Non-pigmented ciliary epithelial cell (primary cell): ENCODE results near the gene ACSL6.

Source experiments
- DNase-seq: peaks from one replicate; pipeline ENCODE4 v3.0.0-alpha.2; 2010; ENCODE audit warnings: low read depth

ACSL6 gene, protein sequence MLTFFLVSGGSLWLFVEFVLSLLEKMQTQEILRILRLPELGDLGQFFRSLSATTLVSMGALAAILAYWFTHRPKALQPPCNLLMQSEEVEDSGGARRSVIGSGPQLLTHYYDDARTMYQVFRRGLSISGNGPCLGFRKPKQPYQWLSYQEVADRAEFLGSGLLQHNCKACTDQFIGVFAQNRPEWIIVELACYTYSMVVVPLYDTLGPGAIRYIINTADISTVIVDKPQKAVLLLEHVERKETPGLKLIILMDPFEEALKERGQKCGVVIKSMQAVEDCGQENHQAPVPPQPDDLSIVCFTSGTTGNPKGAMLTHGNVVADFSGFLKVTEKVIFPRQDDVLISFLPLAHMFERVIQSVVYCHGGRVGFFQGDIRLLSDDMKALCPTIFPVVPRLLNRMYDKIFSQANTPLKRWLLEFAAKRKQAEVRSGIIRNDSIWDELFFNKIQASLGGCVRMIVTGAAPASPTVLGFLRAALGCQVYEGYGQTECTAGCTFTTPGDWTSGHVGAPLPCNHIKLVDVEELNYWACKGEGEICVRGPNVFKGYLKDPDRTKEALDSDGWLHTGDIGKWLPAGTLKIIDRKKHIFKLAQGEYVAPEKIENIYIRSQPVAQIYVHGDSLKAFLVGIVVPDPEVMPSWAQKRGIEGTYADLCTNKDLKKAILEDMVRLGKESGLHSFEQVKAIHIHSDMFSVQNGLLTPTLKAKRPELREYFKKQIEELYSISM

DNA sequence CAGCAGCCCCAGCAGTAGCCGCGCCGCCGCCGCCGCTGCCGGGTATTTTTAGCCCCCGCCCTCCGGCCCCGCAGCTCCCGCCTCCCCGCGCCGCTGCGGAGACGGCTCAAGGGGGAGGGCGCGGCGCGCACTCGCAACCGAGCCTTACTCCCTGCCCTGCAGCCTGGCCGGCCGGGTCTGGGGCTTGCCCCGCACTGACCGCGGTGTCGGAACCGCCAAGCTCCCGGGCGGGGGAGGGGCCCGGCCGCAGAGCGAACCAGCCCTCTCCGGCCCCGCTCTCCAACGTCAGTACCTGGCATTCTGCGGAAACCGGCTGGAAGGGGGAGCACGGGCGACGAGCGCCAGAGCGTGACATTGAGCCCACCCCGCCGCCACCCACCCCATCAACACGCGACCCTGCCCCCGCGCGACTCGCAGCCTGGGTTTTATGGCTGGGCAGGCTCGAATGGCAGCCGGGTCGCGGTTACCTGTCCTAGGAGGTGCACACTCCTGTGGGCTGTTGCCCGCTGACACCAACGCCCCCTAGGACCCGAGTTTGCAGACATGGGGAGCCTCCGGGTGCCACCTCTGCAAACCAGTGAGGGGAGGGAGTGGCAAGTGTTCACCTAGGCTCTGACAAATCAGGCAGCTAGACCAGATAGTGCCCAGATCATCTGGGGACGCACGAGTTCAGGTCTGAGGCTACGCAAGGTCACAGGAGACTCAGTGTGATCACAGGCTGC, at the start of gene ACSL6:
Gene ACSL6 (minus strand): TSS at position 37 of the 722 bp plus-strand sequence. CDS start 105 bp downstream, outside the sequence.
- DNase-seq = no peak

DNA sequence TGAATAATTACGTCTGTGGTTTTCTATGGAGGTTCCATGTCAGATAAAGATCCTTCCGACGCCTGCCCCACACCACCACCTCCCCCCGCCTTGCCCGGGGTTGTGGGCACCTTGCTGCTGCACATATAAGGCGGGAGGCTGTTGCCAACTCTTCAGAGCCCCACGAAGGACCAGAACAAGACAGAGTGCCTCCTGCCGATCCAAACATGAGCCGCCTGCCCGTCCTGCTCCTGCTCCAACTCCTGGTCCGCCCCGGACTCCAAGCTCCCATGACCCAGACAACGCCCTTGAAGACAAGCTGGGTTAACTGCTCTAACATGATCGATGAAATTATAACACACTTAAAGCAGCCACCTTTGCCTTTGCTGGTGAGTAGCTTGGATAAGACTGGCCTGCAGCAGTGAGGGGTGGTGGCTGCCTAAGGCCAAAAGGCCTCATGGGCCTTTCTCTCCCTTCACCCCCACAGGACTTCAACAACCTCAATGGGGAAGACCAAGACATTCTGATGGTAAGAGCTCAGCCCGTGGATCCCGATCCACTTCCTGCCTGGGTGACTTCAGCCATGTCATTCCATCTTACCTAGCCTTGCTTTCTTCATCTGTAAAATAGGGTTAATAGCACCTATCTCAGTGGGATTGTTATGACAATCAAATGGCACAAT, 49.2 kb upstream of the ACSL6 start, which contains the start of gene IL3:
Gene IL3 (plus strand): TSS at position 155 of the 661 bp plus-strand sequence. CDS start 52 bp downstream, at position 207.
- DNase-seq = no peak

DNA sequence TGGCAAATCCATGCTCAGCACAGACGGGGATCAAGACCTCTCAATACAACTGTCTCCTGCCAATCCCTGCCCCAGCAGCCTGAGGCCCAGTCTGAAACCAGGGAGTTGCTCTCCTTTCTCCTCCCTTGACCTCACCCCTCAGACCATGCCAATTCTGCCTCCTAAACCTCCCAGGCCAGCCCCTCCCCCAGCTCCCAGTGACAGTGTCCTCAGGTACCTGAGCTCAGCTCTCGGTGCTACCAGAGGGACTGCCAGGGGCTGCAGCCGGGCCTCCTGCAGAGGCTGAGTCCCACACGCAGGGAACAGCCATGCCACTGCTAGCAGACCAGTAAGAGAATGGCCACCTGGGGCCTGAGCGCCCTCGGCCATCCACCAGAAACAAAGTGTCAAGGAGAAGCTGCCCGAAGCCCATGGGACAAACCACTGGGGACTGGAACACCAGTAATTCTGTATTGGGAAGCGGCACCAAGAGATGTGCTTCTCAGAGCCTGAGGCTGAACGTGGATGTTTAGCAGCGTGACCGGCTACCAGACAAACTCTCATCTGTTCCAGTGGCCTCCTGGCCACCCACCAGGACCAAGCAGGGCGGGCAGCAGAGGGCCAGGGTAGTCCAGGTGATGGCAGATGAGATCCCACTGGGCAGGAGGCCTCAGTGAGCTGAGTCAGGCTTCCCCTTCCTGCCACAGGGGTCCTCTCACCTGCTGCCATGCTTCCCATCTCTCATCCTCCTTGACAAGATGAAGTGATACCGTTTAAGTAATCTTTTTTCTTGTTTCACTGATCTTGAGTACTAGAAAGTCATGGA, 48.4 kb upstream of the ACSL6 start:
- no peak for DNase-seq

DNA sequence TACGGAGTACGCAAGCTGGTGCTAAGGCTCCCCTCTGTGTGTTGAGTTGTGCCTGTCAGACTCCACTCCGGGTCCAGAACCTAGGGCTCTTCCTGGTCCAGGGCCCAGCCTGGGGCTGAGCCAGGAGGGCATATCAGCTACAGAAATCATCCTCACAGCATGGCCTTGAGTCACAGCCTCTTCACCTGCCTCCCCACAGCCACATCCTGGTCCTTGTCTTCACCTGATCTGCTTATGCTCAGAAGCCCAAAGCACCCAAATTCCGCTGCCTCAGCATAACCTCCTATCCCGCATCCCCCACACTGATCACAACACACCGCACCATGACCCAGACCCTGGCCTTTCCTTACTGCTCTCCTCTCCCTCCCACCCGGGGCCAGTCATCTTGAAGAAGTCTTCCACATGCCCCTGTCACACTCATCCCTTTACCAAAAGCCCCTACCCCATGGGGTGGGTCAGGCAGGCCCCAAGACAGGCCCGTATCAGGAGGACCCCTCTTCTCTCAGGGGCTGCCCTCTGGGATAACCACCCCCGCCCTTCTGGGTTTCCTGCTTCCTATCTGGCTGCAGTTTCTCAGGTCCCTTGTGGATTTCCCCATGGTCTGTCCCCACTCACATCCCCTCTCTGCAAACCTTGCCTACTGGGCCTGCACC, 47.7 kb upstream of the ACSL6 start:
- DNase-seq = no peak

DNA sequence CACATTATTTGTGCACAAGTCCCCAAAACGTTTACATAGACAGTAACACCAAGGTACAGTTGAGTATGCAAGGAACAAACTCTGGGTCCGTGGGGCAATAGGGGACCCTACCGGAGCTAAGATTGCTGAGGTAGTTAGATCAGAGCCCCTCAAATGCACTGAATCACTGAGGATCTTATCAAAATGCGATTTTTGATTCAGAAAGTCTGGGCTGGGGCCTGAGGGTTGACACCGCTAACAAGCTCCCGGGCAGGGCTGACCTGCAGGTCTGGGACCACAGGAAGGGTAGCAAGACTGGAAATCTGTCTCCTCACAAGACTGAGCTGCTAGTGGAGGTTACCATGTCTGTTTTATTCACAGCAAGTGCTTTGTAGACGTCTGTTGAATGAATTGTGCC, 47.2 kb upstream of the ACSL6 start:
- DNase-seq = no peak

DNA sequence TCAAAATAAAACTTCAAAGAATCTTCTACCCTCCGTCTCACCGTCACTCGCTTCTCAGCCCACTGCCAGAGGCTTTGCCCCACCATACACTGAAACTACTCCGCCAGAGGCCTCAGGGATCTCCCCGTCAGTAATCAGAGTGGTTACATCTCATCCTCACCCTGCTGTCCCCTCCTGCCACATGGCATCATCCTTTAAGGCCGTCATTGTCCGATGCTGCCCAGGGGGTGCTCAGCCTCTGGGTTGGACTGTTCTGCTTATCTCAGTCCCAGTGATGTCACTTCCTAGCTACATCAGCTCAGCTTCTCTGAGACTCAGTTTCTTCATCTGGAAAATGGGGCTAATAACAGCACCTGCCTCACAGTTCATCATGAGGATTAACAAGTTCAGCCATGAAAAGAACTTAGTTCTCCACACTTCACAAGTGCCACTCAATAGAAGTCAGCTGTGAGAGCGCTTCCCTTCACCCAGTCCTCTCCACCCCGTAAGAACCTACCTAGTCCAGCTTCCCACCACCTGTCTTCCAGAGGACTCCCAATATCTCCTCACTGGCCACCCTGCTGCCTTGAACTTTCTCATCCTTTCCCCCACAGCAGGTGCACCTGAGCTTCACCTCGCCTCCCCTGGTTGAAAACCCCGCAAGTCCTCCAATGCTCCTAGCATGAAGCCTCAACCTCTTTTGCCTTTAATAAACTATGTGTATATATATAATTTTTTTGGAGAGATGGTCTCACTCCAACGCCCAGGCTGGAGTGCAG, 46.2 kb upstream of the ACSL6 start:
- no peak for DNase-seq

DNA sequence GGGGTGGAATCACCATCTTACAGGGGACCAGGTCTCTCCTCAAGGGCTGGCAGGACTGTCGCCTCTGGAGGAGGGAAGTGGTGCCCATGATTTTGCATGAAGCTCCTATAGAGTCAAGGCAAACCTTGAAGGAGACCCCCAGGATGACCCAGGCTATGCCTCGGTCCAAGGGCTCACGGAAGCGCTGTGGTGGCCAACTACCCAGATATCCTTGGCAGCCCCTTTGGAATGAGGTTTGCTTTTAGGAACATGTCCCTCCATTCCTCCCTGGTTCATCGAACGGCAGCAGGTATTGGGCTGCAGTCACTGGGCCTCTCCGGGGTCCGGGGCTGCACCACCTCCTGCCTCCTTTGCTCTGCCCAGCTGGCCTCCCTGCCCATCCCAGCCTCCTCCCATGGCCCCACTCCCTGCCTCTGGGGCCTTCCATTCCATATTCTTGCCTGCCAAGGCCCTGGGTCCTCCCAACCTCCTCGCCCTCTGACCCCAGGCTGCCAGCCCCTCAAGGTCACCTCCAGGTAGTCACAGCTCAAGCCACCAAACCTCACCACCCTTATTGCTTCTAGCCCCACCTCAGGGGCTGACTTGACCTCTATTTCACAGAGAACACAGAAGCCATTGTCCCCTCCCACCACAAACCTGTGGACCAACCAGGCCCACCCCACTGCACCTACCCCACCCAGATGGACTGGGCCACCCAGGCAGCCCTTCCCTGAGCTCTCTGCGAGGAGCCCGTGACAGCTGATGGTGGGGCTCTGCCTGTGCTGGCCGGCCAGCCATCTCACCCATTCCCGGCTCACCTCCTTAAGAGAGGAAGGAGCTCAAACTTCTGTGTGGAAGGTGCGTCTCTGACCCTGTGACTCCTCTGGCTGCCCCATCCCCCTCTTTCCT, 45.4 kb upstream of the ACSL6 start:
- no peak for DNase-seq

DNA sequence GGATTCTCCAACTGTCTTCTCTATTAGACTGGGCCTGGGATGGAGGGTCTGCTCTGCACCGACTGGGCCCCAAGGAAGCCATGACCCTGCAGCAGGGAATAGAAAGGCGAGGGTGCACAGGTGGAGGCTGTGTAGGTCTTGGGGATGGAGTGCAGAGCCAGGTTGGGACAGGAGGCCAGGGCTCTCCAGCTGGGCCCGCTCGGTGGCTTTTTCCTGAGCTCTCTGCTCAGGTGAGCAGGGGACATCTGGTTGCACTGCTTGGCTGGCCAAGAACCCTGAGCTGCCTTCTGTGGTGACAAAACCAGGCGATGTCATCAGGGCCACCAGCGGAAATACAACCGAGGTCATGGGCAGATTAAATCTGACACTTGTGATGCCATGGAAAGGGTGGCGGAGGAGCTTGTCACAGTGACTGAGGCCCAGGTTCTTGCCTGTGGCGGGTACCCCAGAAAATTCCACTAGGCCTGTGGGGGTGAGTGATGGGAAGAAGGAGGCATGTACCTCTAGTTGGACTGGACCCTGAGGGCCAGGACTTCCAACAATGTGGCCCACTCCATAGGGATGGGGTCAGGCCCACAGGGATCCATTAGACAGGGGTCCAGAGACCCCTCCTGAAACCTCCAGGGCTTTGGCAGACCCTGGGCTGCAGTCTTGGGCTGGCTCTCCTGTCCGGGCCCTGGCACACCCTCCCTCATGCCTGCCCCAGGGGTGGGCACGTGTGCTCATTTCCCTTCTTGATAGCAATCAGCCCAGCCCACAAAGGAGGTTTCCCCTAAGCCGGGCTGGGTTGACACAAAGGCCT, 44.6 kb upstream of the ACSL6 start:
- DNase-seq = no peak

DNA sequence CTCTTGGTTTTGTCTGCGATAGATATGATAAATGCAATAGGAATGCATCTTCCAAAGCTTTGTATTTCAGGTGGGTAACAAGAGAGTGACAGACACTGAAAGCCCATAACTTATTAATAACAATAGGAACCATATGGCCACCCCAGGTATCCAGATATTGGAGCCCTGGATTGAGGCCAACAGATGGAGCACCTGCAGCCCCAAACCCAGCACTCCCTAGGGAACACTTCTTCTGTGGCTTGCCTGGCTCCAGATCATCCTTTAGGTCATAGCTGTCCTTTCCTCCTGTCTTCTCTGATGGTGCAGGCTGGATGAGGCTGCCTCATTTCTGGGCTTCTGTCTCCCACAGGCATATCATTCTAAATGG, 44.0 kb upstream of the ACSL6 start:
- DNase-seq = no peak

DNA sequence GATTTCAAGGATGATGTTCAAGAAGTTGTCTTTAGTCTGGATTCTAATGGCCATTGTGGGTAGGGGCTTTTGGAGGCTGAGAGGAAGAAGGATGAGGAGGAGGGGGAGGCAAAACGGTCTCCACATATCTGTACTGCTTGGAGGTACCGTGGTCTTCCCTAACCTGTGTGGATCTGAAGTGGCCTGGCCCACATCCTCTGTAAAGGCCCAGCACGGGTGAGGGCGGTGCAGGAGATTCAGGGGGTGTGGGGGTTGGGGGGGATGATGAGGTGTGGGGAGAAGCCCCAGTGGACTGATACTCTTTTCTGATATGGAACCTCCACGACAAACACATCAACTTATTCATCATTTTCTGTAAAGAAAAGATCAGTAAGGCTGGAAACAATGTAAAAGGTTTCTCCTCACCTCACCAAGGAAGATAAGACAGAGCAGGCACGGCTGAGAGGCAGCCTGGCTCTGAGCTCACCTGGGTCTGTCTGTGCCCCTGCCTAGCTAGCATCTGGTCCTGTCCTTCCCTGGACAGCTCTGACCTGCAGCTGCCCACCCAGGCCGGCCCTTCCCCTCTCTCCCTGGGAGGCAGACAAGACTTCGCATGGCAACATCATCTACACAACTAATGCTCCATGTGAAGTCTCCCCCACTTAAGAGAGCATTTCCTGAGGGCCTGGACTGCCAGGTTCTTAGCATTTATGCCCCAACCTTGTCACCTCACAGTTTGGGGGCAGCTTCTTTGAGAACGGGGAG, 43.4 kb upstream of the ACSL6 start:
- DNase-seq = no peak

DNA sequence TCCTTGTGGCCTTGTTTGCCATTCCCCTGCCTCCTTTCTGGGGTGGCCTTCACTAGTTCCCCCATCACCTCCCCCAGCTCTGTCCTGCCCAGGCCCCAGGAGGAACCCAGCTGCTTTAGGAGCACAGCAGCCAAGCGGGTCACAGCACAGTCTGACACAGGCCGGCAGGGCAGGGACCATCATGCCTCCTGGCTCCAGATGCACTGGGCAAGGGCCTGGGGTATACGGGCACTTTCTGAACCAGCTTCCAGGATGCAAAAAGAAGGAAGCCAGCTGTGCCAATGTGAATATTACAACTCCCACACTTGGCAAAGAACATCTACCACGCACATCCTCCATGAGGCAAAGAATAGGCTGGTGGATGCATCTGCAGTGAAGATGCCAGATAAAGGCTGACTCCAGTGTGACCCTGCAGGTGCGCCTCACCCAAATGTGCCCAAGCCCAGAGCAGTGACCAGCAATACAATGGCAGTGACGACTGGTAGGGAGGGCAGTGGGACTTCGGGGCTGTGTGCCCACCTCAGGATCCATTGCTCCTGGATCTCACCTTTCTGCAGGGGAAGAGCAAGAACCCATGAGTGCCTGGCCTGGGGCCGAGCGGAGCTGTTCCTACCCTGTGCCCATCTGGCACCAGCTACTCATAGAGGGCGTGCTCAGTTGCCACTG, 42.7 kb upstream of the ACSL6 start:
- no peak for DNase-seq

DNA sequence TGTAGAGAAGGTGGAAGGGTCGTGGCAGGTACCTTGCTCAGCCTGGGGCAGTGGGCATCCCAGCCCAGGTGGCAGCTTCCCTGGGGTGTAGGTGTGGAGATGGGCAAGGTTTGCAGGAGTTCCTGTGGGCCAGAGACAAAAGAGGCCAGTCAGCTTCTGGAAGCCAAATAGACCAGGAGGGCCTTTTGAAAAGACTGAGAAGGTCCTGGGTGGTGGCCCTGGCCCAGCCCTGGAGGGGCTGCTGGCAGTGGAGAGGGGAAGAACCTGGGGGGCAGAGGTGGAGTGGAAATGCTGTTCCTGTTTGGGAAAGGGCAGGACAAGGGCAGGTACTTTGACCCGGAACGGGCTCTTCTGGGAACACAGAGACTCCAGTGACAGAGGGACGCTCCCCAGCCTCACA, 42.0 kb upstream of the ACSL6 start:
- DNase-seq = no peak

DNA sequence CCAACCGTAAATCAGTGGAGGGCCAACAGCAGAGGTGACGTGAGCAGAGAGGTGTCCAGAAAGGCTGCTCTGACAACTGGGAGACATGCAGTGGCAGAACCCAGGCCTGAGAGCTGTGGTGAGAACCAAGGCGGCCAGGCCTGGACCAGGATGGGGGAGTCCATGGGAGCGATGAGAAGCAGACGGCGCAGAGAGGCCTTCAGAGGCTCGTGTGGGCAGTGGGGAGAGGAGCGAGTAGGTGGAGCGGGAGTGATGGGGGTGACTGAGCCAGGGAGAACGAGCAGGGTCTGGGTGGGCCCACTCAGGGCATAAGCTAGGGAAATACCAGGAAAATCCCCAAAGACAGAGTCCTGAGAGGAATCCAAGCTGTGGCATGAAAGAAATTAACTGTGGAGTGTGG, 41.1 kb upstream of the ACSL6 start:
- no peak for DNase-seq

DNA sequence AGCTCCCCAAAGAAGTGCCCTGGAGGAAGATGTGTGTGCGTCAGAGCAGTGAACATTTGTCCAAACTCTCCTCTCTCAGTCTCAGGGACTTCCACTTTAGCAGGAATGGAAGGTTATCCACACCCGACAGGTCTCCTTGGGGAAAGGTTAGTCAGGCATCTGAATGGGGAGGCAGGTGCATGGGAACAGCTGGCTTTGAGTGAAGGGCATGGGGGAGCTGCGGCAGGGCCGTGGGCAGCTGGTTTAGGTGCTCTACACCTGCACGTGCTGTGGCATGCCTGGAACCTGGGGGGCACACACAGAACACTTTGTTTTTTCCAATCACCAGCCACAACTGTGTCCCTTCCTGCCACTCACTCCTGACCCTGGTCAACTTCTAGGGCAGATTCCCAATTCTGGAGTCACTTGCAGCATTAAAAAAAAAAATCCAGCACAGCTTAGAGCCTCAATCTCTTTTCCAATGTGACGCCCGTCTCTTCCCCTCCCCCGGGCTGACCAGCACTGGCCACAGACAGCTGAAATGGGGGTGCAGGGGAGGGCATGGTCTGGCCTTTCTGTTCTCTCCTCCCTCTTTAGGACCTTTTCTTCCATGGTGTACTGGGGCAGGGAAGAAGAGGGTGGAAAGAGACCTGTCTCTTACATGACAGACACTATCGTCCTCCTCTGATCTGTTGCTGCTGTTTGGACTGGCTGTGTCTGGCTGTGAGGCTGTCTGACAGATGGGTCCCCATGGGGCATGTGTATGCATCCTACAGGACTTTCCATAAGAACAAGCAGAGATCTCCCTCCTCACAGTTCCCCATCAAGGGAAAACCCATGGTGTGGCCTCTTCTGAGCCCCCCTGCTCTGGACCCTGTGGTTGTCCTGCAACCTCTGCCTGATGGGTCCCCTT, 39.4 kb upstream of the ACSL6 start:
- DNase-seq = no peak

DNA sequence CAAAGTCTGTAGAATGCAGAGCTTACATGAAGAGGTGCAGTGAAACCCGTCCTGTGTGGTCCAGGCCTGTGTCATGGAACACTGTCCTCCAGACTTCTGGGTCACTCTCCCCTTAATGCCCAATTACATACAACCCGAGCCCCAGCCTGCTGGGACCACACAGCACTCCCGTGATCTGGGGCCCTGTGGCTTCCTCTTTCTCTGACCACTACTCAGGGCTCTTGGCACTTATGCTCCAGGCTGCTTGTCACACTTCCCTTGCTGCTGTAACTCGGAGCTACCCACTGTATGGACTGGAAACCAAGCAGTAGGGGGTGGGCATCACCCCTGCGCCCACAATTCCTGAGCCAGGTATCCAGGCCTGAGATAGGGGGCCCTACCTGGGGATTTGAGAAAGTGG, 38.7 kb upstream of the ACSL6 start:
- no peak for DNase-seq

DNA sequence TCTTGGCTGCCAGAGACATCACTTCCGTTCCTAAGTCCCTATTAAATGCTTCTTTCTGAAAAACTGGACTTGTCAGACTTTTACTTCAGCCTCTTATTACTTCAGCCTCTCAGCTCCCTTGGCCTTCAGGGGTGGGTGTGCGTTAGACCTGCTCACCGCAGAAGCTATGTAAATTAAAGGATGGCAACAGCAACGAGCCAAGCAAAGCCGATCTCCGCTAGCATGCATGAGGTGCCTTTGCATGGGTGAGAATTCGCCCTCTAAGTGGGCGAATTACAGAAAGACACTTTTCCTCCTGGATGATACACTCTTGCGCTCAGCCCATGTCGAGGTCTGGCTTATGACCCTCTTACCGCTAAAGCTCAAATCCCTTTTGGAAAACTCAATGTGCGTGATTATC, 38.1 kb upstream of the ACSL6 start:
- DNase-seq = no peak
